ENCODE measurements around the gene ACTRT3.

GRCh38 chr3:169813278-169813677 lies 43.9 kb upstream of the ACTRT3 start:
- TF ChIP-seq CTCF (IDR thresholded peaks at IDR 0.05; ENCODE audit: extremely low read depth in 1 of 2, insufficient read depth in 1 of 2, low read depth in 1 of 2, low read length in 2 of 2) (no peak), POLR2A (IDR thresholded peaks at IDR 0.05; ENCODE audit: low read depth, low read length) (no peak), EZH2 (IDR thresholded peaks at IDR 0.05; ENCODE audit: borderline replicate concordance, low read depth, low read length, severe bottlenecking) (no peak)
